ENCODE measurements around the gene ZW10. TPM values are rescaled to one million over a fixed set of nuclear protein-coding genes. Genes with fewer than 3 reads are reported as not detected.

ZW10 gene
- total RNA-seq, 1 experiment from 2014 or later: 15.9 TPM

DNA sequence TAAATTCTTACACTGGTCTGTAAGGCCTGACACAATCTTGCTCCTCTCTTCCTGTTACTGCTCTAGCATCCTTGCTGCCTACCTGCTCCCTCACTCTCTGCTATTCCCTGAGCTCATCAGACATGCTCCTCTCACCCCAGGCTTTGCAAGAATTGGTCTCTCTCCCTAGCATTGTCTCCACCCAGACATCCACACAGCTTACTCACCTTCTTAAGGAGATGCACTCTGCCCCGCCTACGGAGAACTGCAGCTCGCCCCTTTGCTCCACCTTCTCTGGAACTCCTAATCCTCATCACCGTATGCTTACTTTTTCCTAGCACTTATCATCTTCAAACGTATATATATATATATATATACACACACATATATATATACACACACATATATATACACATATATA lies 44.0 kb downstream of the ZW10 start:
- Mint-ChIP-seq H3K4me3 (ENCODE audit: low read depth, unreplicated experiment) (no peak overlapping the region), H3K4me1 (ENCODE audit: low read depth, unreplicated experiment) (peaks cover 36% of the 10 kb centered on the region), H3K36me3 (ENCODE audit: insufficient read depth, unreplicated experiment) (peaks cover 5% of the 10 kb centered on the region), H3K9me3 (ENCODE audit: low read depth, unreplicated experiment) (no peaks in the 10 kb centered on the region), H3K27me3 (ENCODE audit: unreplicated experiment) (no peaks in the 10 kb centered on the region), H3K27ac (ENCODE audit: unreplicated experiment) (no peak overlapping the region)
- TF ChIP-seq, protein P1, sequence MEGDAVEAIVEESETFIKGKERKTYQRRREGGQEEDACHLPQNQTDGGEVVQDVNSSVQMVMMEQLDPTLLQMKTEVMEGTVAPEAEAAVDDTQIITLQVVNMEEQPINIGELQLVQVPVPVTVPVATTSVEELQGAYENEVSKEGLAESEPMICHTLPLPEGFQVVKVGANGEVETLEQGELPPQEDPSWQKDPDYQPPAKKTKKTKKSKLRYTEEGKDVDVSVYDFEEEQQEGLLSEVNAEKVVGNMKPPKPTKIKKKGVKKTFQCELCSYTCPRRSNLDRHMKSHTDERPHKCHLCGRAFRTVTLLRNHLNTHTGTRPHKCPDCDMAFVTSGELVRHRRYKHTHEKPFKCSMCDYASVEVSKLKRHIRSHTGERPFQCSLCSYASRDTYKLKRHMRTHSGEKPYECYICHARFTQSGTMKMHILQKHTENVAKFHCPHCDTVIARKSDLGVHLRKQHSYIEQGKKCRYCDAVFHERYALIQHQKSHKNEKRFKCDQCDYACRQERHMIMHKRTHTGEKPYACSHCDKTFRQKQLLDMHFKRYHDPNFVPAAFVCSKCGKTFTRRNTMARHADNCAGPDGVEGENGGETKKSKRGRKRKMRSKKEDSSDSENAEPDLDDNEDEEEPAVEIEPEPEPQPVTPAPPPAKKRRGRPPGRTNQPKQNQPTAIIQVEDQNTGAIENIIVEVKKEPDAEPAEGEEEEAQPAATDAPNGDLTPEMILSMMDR (IDR thresholded peaks at IDR 0.05; ENCODE audit: unreplicated experiment): no peak
- BruUV-seq (replicated peaks): no TSS peak
- CTCF ChIA-PET: interaction anchor here (1.0 kb wide), 1 partner anchor 23 kb away, joined by 4 read pairs; the partner anchor contains the start of gene TMPRSS5
- DNase-seq: no peak
- intact Hi-C loops (cut with micrococcal nuclease; ENCODE audit: unreplicated experiment): loop anchor here (5.0 kb wide), 1 partner anchor 197 kb away; no protein-coding TSS in a partner anchor

DNA sequence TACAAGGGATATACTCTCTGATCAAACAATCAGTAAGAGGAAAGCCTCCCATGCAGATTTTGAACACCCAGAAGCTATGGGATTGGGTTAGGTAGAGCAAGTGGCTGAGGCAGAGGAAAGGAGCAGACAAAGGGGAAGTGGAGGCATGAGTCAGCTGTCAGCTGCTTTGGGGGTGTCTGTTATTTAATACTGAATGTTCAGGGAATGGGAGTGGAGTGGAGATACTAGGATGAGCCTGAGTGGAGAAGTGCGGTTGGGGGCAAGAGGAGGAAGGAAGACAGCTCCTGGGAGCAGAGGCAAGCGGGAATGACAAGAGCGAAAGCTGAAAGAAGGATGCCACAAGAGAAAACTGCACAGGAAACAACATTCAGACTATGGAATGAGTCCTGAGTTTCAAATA lies 44.7 kb downstream of the ZW10 start:
- H3K36me3 Mint-ChIP-seq (ENCODE audit: insufficient read depth, unreplicated experiment): peaks cover 5% of the 10 kb centered on the region
- no peaks in the 10 kb centered on the region for H3K27me3 Mint-ChIP-seq (ENCODE audit: unreplicated experiment)
- no peak overlapping the region for H3K27ac Mint-ChIP-seq (ENCODE audit: unreplicated experiment)
- intact Hi-C loops (cut with micrococcal nuclease; ENCODE audit: unreplicated experiment): loop anchor here (5.0 kb wide), 1 partner anchor 197 kb away; no protein-coding TSS in a partner anchor
- CTCF ChIA-PET: no interaction called here
- H3K4me3 Mint-ChIP-seq (ENCODE audit: low read depth, unreplicated experiment): no peak overlapping the region
- no TSS peak for BruUV-seq (replicated peaks)
- TF ChIP-seq, protein P1 (IDR thresholded peaks at IDR 0.05; ENCODE audit: unreplicated experiment): no peak
- no peak for DNase-seq
- no peaks in the 10 kb centered on the region for H3K9me3 Mint-ChIP-seq (ENCODE audit: low read depth, unreplicated experiment)
- H3K4me1 Mint-ChIP-seq (ENCODE audit: low read depth, unreplicated experiment): peaks cover 36% of the 10 kb centered on the region

DNA sequence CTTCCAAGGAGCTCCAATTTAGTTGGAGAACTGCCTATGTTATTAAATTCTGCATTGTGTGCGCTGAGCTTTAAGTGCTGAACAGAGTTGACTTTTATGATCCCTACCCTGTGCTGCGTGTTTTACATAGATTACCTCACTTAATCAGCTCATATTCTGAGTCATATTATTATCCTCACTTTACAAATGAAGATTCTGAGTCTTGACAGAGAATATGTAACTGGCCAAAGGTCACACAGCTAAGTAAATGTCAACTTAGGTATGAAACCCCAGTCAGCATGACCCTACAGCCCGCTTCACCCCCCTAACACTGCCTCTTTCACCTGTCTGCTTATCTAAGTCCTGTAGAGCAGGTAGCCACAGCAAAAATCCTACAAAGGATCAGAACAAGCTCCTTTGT lies 47.6 kb downstream of the ZW10 start:
- intact Hi-C loops (cut with micrococcal nuclease; ENCODE audit: unreplicated experiment): loop anchor here (2.0 to 5.0 kb wide), 2 partner anchors 61 to 194 kb away; no protein-coding TSS in a partner anchor
- Mint-ChIP-seq H3K36me3 (ENCODE audit: insufficient read depth, unreplicated experiment) (peaks cover 5% of the 10 kb centered on the region), H3K9me3 (ENCODE audit: low read depth, unreplicated experiment) (no peaks in the 10 kb centered on the region), H3K4me1 (ENCODE audit: low read depth, unreplicated experiment) (peaks cover 36% of the 10 kb centered on the region), H3K27ac (ENCODE audit: unreplicated experiment) (peak overlapping the region; percentile 88), H3K27me3 (ENCODE audit: unreplicated experiment) (no peaks in the 10 kb centered on the region), H3K4me3 (ENCODE audit: low read depth, unreplicated experiment) (no peak overlapping the region)
- DNase-seq: no peak
- CTCF ChIA-PET: interaction anchor here (0.7 to 1.4 kb wide), 2 partner anchors 36 to 185 kb away, joined by 3 to 7 read pairs; no protein-coding TSS in a partner anchor
- TF ChIP-seq, protein P1 (IDR thresholded peaks at IDR 0.05; ENCODE audit: unreplicated experiment): no peak
- no TSS peak for BruUV-seq (replicated peaks)

DNA sequence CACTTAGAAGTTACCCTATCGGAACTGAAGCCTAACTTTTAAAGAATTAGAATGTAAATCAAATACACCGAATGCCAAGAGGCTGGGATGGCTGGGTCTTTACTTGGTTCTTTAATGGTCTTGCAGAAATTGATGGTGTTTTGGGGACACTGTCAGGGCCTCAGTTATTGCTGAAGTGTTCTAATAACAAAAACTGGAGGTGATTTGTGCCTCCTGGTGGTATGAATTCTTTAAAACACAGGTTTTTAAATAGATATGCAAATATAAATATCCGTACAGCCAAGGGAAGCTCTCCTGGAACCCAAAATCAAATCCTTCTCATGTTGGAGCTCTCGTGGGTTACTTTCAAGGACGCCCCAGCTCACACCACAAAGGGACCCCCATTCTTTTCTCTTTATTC lies 48.1 kb downstream of the ZW10 start:
- intact Hi-C loops (cut with micrococcal nuclease; ENCODE audit: unreplicated experiment): loop anchor here (2.0 to 5.0 kb wide), 2 partner anchors 61 to 193 kb away; no protein-coding TSS in a partner anchor
- peaks cover 1% of the 10 kb centered on the region for H3K36me3 Mint-ChIP-seq (ENCODE audit: insufficient read depth, unreplicated experiment)
- H3K9me3 Mint-ChIP-seq (ENCODE audit: low read depth, unreplicated experiment): no peaks in the 10 kb centered on the region
- TF ChIP-seq, protein P1 (IDR thresholded peaks at IDR 0.05; ENCODE audit: unreplicated experiment): no peak
- peak overlapping the region; percentile 88 for H3K27ac Mint-ChIP-seq (ENCODE audit: unreplicated experiment)
- CTCF ChIA-PET: interaction anchor here (0.7 to 1.4 kb wide), 3 partner anchors 35 to 185 kb away, joined by 3 to 7 read pairs (median 4); no protein-coding TSS in a partner anchor
- H3K4me3 Mint-ChIP-seq (ENCODE audit: low read depth, unreplicated experiment): no peak overlapping the region
- H3K27me3 Mint-ChIP-seq (ENCODE audit: unreplicated experiment): no peaks in the 10 kb centered on the region
- DNase-seq: no peak
- BruUV-seq (replicated peaks): no TSS peak
- H3K4me1 Mint-ChIP-seq (ENCODE audit: low read depth, unreplicated experiment): peaks cover 36% of the 10 kb centered on the region
